Subcutaneous adipose tissue (tissue), 4 donors: ENCODE data around the gene ALDH3A2. TPM values are rescaled to one million over a fixed set of nuclear protein-coding genes. Genes with fewer than 3 reads are reported as not detected.

Experiments
- CTCF ChIP-seq: fragments of 450-650 bp; IDR thresholded peaks from one replicate; pipeline ENCODE4 v1.5.1; 2016; ENCODE audit warnings: low read depth, mild to moderate bottlenecking, control low read depth, antibody characterized with exemption, moderate library complexity
- total RNA-seq, 4 donors: library from RNA; depleted of rRNA; stranded (reverse); fragments of >200 nt; gene quantifications; one replicate each; pipeline ENCODE4 v1.1.0, GENCODE V29; 2016

ALDH3A2 gene
- total RNA-seq, 4 donors from 2014 or later: 117 to 177 (median 133) TPM

GRCh38 chr17:19621697-19622096 is 26.9 kb upstream of the ALDH3A2 start:
- no peak for TF ChIP-seq CTCF

- no peak for TF ChIP-seq CTCF
Observed at GRCh38 chr17:19626079-19626478, 22.5 kb upstream of the ALDH3A2 start.

- TF ChIP-seq CTCF: no peak
Observed at GRCh38 chr17:19629449-19629848, 19.1 kb upstream of the ALDH3A2 start.

- TF ChIP-seq CTCF: no peak
Observed at GRCh38 chr17:19630035-19630434, 18.5 kb upstream of the ALDH3A2 start.

- no peak for TF ChIP-seq CTCF
Observed at GRCh38 chr17:19630661-19631060, 17.9 kb upstream of the ALDH3A2 start.

GRCh38 chr17:19631905-19632304 is 16.6 kb upstream of the ALDH3A2 start:
- TF ChIP-seq CTCF: no peak

GRCh38 chr17:19641687-19642372 is 6.7 kb upstream of the ALDH3A2 start:
- no peak for TF ChIP-seq CTCF
